PFSK-1 (cell line): ENCODE results near the gene RASL11B.

Source experiments
- POLR2AphosphoS5 ChIP-seq: IDR thresholded peaks from 2 replicates; pipeline ENCODE4 v1.6.1; 2012; ENCODE audit warnings: low read depth, mild to moderate bottlenecking, control low read depth, low read length, moderate library complexity
- REST ChIP-seq, 2 experiments: IDR thresholded peaks; 2 replicates each; pipeline versions ENCODE4 v1.6.1 to v1.8.0; 2011 to 2012; ENCODE audit warnings: low read depth in 2 of 2, low read length in 2 of 2, control low read depth in 1 of 2, inconsistent platforms in 1 of 2, mild to moderate bottlenecking in 1 of 2, moderate library complexity in 1 of 2; ENCODE audit not compliant: insufficient read depth in 1 of 2
- SIN3A ChIP-seq: IDR thresholded peaks from 2 replicates; pipeline ENCODE4 v1.6.1; 2012; ENCODE audit warnings: mild to moderate bottlenecking, low read length, moderate library complexity, borderline replicate concordance; ENCODE audit not compliant: insufficient read depth
- TAF1 ChIP-seq: IDR thresholded peaks from 2 replicates; pipeline ENCODE4 v1.6.1; 2012; ENCODE audit warnings: low read length, control low read depth, borderline replicate concordance; ENCODE audit not compliant: insufficient read depth

GRCh38 chr4:52813546-52813945, 48.6 kb upstream of the RASL11B start:
- TF ChIP-seq TAF1 (no peak), POLR2AphosphoS5 (no peak), REST (IDR thresholded peaks at IDR 0.05; ENCODE audit: insufficient read depth in 1 of 2, low read depth in 2 of 2, low read length in 2 of 2) (no peak), SIN3A (no peak)
